ENCODE data around the gene ACTL7B.
"Not testable (repeated sequence)": the region's sequence is repeated elsewhere in the genome, so short reads cannot be mapped to it uniquely, and the experiment has no call there.

The ACTL7B gene

GRCh38 chr9:108842610-108843295 is 13.0 kb downstream of the ACTL7B start:
- TF ChIP-seq GATA1 (IDR thresholded peaks at IDR 0.05; ENCODE audit: low read depth, low read length) (no peak), POLR2A (IDR thresholded peaks at IDR 0.05; ENCODE audit: low read length) (no peak)
- no peak for DNase-seq

DNA sequence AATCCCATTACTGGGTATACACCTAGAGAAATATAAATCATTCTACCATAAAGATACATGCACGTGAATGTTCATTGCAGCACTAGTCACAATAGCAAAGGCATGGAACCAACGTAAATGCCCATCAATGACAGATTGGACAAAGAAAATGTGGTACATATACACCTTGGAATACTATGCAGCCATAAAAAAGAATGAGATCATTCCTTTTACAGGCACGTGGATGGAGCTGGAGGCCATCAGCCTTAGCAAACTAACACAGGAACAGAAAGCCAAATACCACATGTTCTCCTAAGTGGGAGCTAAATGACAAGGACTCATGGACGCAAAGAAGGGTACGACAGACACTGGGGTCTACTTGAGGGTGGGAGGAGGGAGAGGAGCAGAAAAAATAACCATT is 16.2 kb downstream of the ACTL7B start:
- not testable (repeated sequence) for DNase-seq

- no peak for DNase-seq
- TF ChIP-seq POLR2A (IDR thresholded peaks at IDR 0.05; ENCODE audit: low read length) (no peak), GATA1 (IDR thresholded peaks at IDR 0.05; ENCODE audit: low read depth, low read length) (no peak)
Measured at GRCh38 chr9:108838017-108838416, 17.8 kb downstream of the ACTL7B start.

DNA sequence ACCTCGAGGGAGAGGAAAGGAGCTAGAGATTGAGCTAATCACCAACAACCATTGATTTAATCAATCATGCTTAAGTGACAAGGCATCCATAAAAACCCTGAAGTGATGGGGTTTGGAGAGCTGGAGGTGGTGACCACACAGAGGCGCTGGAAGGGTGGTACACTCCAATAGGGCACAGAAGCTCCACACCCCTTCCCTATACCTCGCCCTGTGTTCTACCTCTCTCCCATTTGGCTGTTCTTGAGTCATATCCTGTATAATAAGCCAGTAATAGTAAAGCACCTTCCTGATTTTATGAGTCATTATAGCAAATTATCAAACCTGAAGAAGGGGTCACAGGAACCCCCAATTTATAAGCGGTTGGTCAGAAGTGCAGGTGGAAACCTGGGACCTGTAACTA is 18.3 kb downstream of the ACTL7B start:
- no peak for DNase-seq
- TF ChIP-seq POLR2A (IDR thresholded peaks at IDR 0.05; ENCODE audit: low read length) = no peak

DNA sequence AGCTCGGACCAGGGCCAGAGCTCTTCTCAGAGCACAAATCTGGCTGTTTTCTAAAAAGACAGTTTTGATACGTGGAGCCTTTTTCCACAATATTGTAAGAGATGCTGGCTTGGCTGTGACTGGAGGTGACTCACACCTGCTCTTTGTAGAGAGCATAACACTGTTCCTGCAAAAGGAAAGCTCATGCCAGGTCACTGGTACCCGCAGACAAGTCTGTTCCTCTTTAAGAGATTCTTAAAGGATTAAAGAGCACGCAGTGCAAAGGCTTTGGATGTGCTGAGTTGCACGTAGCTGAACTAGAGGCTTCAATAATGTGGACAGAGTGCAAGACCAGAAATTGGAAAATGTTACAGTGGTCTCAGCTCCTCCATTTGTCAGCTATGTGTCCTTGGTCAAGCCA is 19.0 kb downstream of the ACTL7B start:
- TF ChIP-seq POLR2A (IDR thresholded peaks at IDR 0.05; ENCODE audit: low read length) = no peak
- TF ChIP-seq GATA1 (IDR thresholded peaks at IDR 0.05; ENCODE audit: low read depth, low read length) = no peak
- no peak for DNase-seq

DNA sequence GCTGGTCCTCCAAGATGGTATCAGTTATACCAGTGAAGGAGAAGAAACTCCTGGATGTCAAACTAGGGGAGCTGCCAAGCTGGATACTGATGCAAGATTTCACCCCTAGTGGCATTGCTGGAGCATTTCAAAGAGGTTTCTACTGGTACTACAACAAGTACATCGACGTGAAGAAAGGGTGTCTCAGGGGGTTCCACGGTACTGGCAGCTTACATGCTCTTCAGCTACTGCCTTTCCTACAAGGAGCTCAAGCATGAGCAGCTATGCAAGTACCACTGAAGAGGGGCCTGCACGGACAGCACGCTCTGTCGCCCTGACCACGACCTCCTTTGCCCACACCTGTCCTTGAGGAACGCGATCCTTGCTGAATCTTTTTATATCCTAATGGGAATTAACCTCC is 19.5 kb downstream of the ACTL7B start:
- TF ChIP-seq POLR2A (IDR thresholded peaks at IDR 0.05; ENCODE audit: low read length) = no peak
- TF ChIP-seq GATA1 (IDR thresholded peaks at IDR 0.05; ENCODE audit: low read depth, low read length) = no peak
- no peak for DNase-seq

DNA sequence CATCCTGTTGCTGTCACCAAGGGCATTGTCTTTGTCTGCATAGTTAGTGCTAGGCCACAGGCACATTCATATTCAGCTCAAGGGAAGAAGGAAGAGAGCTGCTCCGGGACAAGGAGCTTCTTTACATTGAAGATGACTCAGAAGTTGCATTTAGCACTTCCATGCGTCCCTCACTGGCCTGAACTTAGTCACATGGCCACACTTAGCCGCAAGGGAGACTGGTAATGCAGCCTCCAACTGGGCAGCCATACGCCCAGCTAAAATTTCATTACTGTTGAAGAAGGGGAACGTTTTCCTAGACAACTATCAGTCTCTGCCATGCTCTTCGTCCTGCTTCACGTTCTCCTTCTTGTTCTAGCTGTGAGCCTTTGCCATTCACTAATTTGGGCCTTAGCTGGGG is 20.0 kb downstream of the ACTL7B start:
- DNase-seq = no peak
- TF ChIP-seq GATA1 (IDR thresholded peaks at IDR 0.05; ENCODE audit: low read depth, low read length) (no peak), POLR2A (IDR thresholded peaks at IDR 0.05; ENCODE audit: low read length) (no peak)

- DNase-seq = no peak
- TF ChIP-seq POLR2A (IDR thresholded peaks at IDR 0.05; ENCODE audit: low read length) (no peak), GATA1 (IDR thresholded peaks at IDR 0.05; ENCODE audit: low read depth, low read length) (no peak)
Measured at GRCh38 chr9:108834959-108835665, 20.7 kb downstream of the ACTL7B start.

DNA sequence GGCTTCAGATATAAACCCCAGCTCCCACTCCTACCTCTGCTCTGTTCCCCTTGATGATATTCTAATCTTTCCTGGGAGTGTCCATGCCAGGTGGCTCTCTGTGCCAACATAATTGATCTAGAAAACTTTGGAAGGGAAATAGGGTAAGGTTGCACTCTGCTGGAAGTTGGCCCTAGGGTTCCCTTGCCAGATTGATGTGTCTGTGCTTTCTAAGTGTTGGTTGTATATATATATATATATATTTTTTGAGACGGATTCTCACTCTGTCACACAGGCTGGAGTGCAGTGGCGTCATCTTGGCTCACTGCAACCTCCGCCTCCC is 23.6 kb downstream of the ACTL7B start:
- TF ChIP-seq POLR2A (IDR thresholded peaks at IDR 0.05; ENCODE audit: low read length) = no peak
- no peak for TF ChIP-seq GATA1 (IDR thresholded peaks at IDR 0.05; ENCODE audit: low read depth, low read length)

DNA sequence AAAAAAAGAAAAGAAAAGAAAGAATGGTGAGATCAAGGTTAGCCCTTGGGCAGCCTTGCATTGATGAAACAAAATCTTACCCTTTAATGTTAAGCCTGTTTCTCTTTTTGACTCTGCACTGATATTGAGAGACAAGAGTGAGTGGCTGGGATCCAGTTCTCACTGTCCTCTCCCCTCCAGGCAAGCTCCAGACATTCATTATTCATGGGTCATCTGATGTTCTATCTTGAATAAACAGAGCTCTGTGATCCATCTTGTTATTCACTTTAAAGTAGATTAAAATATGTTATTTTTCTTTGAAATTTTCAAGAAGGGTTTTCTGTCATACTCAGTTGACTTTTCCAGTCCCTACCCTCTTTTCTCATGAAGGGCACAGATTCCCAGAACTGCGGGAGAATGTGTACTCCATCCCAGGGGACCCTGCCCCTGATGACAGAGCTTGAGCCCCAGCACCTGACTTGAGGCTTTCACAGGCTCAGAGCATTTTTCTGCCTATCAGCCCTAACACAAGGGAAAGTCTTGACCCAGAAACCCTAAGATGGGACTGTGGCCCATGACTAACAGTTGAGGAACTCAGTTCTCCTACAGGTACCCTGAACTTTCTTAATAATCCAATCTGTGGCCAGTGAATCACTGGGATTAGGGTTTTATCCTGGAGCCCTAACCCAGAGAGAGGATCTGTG is 24.1 kb downstream of the ACTL7B start:
- TF ChIP-seq GATA1 (IDR thresholded peaks at IDR 0.05; ENCODE audit: low read depth, low read length) = no peak
- TF ChIP-seq POLR2A (IDR thresholded peaks at IDR 0.05; ENCODE audit: low read length) = no peak
- DNase-seq = no peak

More for the DNA sequence above, 23.6 kb downstream of the ACTL7B start:
- DNase-seq = no peak

DNA sequence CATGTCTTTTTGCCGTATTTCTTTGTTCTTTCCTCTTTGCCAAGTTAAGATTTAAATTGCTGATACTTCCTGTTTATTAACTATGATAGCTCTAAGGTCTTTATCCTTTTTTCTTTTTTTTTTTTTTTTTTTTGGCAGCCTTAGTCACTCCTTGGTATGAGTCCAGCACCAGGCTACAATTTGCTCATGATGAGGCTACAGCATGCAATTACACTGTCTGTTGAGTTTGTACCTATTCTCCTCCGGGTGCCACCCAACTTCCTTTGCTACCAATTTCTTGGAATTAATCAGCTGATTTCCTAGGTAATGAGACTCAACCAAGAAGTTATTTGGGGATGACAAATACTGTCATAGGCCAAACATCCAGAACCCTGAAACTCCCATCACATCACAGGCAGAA is 25.5 kb downstream of the ACTL7B start:
- no peak for DNase-seq
- no peak for TF ChIP-seq POLR2A (IDR thresholded peaks at IDR 0.05; ENCODE audit: low read length)
- TF ChIP-seq GATA1 (IDR thresholded peaks at IDR 0.05; ENCODE audit: low read depth, low read length) = no peak

- TF ChIP-seq GATA1 (IDR thresholded peaks at IDR 0.05; ENCODE audit: low read depth, low read length) = no peak
- TF ChIP-seq POLR2A (IDR thresholded peaks at IDR 0.05; ENCODE audit: low read length) = no peak
- DNase-seq = no peak
Measured at GRCh38 chr9:108823829-108824228, 32.0 kb downstream of the ACTL7B start.

GRCh38 chr9:108816037-108816436 is 39.7 kb downstream of the ACTL7B start:
- TF ChIP-seq POLR2A (IDR thresholded peaks at IDR 0.05; ENCODE audit: low read length) (no peak), GATA1 (IDR thresholded peaks at IDR 0.05; ENCODE audit: low read depth, low read length) (no peak)
- DNase-seq = no peak

DNA sequence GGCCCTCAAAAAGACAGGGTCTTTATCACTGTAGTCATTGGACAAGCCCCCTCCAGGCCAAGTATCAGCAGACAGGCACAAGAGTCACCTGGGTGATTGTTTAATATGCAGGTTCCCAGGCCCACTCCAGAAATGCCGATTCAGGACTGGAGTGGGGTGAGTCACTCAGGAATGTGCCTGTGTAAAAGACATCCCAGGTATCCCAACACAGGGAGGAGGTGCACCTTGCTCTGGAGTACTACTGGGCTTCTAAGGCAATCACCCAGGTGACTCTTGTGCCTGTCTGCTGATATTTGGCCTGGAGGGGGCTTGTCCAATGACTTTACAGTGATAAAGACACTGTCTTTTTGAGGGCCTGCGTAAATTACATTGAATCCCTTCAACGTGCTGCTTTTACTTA is 40.6 kb downstream of the ACTL7B start:
- no peak for DNase-seq
- TF ChIP-seq POLR2A (IDR thresholded peaks at IDR 0.05; ENCODE audit: low read length) (no peak), GATA1 (IDR thresholded peaks at IDR 0.05; ENCODE audit: low read depth, low read length) (no peak)

Data from erythroblast (primary cell).